ENCODE data around the gene TM7SF2.

DNA sequence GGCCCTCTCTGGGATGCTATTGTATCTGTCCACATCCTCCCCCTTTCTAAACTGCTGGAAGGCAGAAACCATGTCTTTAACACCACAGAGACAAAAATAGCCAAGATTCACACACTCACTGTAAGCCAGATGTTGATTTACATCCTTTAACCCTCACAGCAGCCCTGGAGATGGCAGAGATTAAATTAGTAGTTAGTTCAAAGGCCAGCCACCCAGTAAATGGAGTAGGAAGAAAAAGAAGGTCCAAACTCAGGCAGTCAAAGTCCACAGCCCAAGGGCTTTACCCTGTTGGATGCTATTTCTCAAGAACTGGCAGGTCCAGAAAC, 8.0 kb downstream of the TM7SF2 start:
- TF ChIP-seq, protein P1, sequence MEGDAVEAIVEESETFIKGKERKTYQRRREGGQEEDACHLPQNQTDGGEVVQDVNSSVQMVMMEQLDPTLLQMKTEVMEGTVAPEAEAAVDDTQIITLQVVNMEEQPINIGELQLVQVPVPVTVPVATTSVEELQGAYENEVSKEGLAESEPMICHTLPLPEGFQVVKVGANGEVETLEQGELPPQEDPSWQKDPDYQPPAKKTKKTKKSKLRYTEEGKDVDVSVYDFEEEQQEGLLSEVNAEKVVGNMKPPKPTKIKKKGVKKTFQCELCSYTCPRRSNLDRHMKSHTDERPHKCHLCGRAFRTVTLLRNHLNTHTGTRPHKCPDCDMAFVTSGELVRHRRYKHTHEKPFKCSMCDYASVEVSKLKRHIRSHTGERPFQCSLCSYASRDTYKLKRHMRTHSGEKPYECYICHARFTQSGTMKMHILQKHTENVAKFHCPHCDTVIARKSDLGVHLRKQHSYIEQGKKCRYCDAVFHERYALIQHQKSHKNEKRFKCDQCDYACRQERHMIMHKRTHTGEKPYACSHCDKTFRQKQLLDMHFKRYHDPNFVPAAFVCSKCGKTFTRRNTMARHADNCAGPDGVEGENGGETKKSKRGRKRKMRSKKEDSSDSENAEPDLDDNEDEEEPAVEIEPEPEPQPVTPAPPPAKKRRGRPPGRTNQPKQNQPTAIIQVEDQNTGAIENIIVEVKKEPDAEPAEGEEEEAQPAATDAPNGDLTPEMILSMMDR (IDR thresholded peaks at IDR 0.05) = no peak
- TF ChIP-seq POLR2A (IDR thresholded peaks at IDR 0.05) = no peak
